HFF-Myc (cell line): Measurements from ENCODE around the gene SLC9A2.

Source experiments
- DNase-seq: peaks from one replicate; pipeline ENCODE4 v3.0.0-alpha.2; 2011; ENCODE audit warnings: low read depth; ENCODE audit errors: extremely low read depth
- H3K4me3 ChIP-seq: replicated peaks from 2 replicates; pipeline ENCODE4 v1.5.1; 2011; ENCODE audit warnings: low read depth, mild to moderate bottlenecking, control low read depth, low read length
- CTCF ChIP-seq: IDR thresholded peaks from 2 replicates; pipeline ENCODE4 v1.5.1; 2012; ENCODE audit warnings: mild to moderate bottlenecking, low read depth, low read length, control low read depth; ENCODE audit errors: missing control alignments

SLC9A2 gene

GRCh38 chr2:102619414-102620319 lies at the start of gene SLC9A2:
SLC9A2 (plus strand) TSS chr2:102619553; CDS start chr2:102619849, 296 bp downstream.
- no peak for TF ChIP-seq CTCF
- H3K4me3 ChIP-seq: peak within 1 kb of the TSS; percentile 26
- DNase-seq: no peak

- no peak for TF ChIP-seq CTCF
- DNase-seq: no peak
- no peak overlapping the region for H3K4me3 ChIP-seq
Measured at GRCh38 chr2:102575888-102576287, 43.5 kb upstream of the SLC9A2 start.

GRCh38 chr2:102578376-102578775 lies 41.0 kb upstream of the SLC9A2 start:
- TF ChIP-seq CTCF: no peak
- DNase-seq: no peak

GRCh38 chr2:102581911-102582310 lies 37.4 kb upstream of the SLC9A2 start:
- no peak for DNase-seq
- no peak for TF ChIP-seq CTCF
- H3K4me3 ChIP-seq: no peak overlapping the region

More at GRCh38 chr2:102578376-102578775, 41.0 kb upstream of the SLC9A2 start:
- no peak overlapping the region for H3K4me3 ChIP-seq

- no peak for TF ChIP-seq CTCF
- no peak overlapping the region for H3K4me3 ChIP-seq
- DNase-seq: no peak
Measured at GRCh38 chr2:102582845-102583244, 36.5 kb upstream of the SLC9A2 start.

GRCh38 chr2:102585847-102586404 lies 33.4 kb upstream of the SLC9A2 start:
- no peak for TF ChIP-seq CTCF
- DNase-seq: no peak
- H3K4me3 ChIP-seq: no peak overlapping the region
